Smooth muscle cell of the brain vasculature (primary cell): ENCODE measurements around the gene COG2.
"Not testable (repeated sequence)": the region's sequence is repeated elsewhere in the genome, so short reads cannot be mapped to it uniquely, and the experiment has no call there.

Experiments
- DNase-seq: peaks from one replicate; pipeline ENCODE4 v3.0.0-alpha.2; 2012; ENCODE audit warnings: low read depth, low spot score

The COG2 gene

GRCh38 chr1:230642263-230642959, at the start of gene COG2:
Gene COG2 (plus strand): TSS chr1:230642481. CDS start chr1:230642607, 126 bp downstream.
- DNase-seq = peak; percentile 87

GRCh38 chr1:230592848-230593414, 49.4 kb upstream of the COG2 start:
- no peak for DNase-seq

GRCh38 chr1:230594214-230594773, 48.0 kb upstream of the COG2 start:
- DNase-seq = no peak

GRCh38 chr1:230595181-230595580, 47.1 kb upstream of the COG2 start:
- DNase-seq = no peak

GRCh38 chr1:230596306-230596705, 46.0 kb upstream of the COG2 start:
- DNase-seq = no peak

GRCh38 chr1:230598745-230599144, 43.5 kb upstream of the COG2 start:
- no peak for DNase-seq

- no peak for DNase-seq
These were observed 42.2 kb upstream of the COG2 start for GRCh38 chr1:230599926-230600656.

- not testable (repeated sequence) for DNase-seq
These were observed 41.5 kb upstream of the COG2 start for GRCh38 chr1:230600657-230601400.

GRCh38 chr1:230609208-230609607, 33.1 kb upstream of the COG2 start:
- DNase-seq = no peak

- no peak for DNase-seq
These were observed 31.7 kb upstream of the COG2 start for GRCh38 chr1:230610589-230610988.

- no peak for DNase-seq
These were observed 31.0 kb upstream of the COG2 start for GRCh38 chr1:230611128-230611877.

GRCh38 chr1:230611878-230612235, 30.4 kb upstream of the COG2 start:
- no peak for DNase-seq

GRCh38 chr1:230612651-230613050, 29.6 kb upstream of the COG2 start:
- no peak for DNase-seq

- no peak for DNase-seq
These were observed 28.2 kb upstream of the COG2 start for GRCh38 chr1:230614121-230614520.

GRCh38 chr1:230618537-230618936, 23.7 kb upstream of the COG2 start:
- DNase-seq = no peak

- no peak for DNase-seq
These were observed 21.5 kb upstream of the COG2 start for GRCh38 chr1:230620649-230621323.

GRCh38 chr1:230621324-230622030, 20.8 kb upstream of the COG2 start:
- no peak for DNase-seq

- DNase-seq = no peak
These were observed 20.1 kb upstream of the COG2 start for GRCh38 chr1:230622151-230622550.

GRCh38 chr1:230624097-230624713, 18.1 kb upstream of the COG2 start:
- DNase-seq = no peak

- no peak for DNase-seq
These were observed 16.0 kb upstream of the COG2 start for GRCh38 chr1:230626232-230626631.
